Neural progenitor cell (in vitro differentiated cells): ENCODE results near the gene SEPSECS.

Source experiments
- CTCF ChIP-seq: fragments of 200-600 bp; sonication (generic); IDR thresholded peaks from 2 replicates; pipeline ENCODE4 v1.5.1; 2017; ENCODE audit warnings: antibody characterized with exemption, mild to moderate bottlenecking
- EZH2 ChIP-seq: fragments of 200-600 bp; sonication (generic); IDR thresholded peaks from 2 replicates; pipeline ENCODE4 v1.6.1; 2017; ENCODE audit warnings: antibody characterized with exemption, mild to moderate bottlenecking, moderate library complexity
- EZH2phosphoT487 ChIP-seq: fragments of 200-600 bp; sonication (generic); IDR thresholded peaks from 2 replicates; pipeline ENCODE4 v1.6.1; 2017; ENCODE audit warnings: antibody characterized with exemption

- TF ChIP-seq EZH2phosphoT487 = no peak
- TF ChIP-seq CTCF = no peak
- no peak for TF ChIP-seq EZH2
Observed at GRCh38 chr4:25158817-25159216, 1.4 kb downstream of the SEPSECS start.
